Fibroblast of mammary gland (primary cell): Measurements from ENCODE around the gene CDC14A.
A peak's percentile ranks its signal among the peaks of the same experiment; 100 is the strongest.

Experiments
- DNase-seq: peaks from one replicate; pipeline ENCODE4 v3.0.0-alpha.2; 2010; ENCODE audit warnings: low read depth
- H3K4me3 ChIP-seq: 2 replicates; pipeline ENCODE4 v1.5.1; 2011; ENCODE audit warnings: low read depth, mild to moderate bottlenecking, low read length, moderate library complexity; ENCODE audit not compliant: control insufficient read depth
- TF ChIP-seq, protein P1 (sequence below): conservative IDR thresholded peaks from 2 replicates; pipeline ENCODE4 v1.5.1; 2011; ENCODE audit warnings: low read depth, low read length, inconsistent platforms; ENCODE audit not compliant: control insufficient read depth, insufficient read depth

CDC14A gene

DNA sequence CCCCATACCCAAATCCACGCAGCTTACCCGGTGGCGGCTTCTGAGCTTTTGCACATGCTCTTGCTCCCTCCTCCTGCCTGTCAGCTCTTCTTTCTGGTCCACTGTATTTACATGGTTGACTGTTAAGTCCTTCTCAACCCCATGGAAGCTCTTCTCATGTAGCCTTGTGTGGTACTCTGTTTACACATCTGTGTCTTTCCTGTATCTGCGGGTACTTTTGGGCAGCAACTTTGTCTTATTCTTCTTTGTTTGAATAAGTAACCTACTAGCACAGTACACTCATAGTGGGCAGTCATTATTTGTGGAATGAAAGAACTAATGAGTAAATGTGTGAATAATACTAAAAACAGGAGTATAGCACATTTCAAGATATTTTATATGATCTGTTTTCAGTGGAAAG, 97.2 kb downstream of the CDC14A start:
- TF ChIP-seq, protein P1, sequence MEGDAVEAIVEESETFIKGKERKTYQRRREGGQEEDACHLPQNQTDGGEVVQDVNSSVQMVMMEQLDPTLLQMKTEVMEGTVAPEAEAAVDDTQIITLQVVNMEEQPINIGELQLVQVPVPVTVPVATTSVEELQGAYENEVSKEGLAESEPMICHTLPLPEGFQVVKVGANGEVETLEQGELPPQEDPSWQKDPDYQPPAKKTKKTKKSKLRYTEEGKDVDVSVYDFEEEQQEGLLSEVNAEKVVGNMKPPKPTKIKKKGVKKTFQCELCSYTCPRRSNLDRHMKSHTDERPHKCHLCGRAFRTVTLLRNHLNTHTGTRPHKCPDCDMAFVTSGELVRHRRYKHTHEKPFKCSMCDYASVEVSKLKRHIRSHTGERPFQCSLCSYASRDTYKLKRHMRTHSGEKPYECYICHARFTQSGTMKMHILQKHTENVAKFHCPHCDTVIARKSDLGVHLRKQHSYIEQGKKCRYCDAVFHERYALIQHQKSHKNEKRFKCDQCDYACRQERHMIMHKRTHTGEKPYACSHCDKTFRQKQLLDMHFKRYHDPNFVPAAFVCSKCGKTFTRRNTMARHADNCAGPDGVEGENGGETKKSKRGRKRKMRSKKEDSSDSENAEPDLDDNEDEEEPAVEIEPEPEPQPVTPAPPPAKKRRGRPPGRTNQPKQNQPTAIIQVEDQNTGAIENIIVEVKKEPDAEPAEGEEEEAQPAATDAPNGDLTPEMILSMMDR: no peak
- H3K4me3 ChIP-seq: no peak overlapping the region
- DNase-seq: no peak

- H3K4me3 ChIP-seq: no peak overlapping the region
- TF ChIP-seq, protein P1: no peak
- no peak for DNase-seq
Observed at GRCh38 chr1:100452641-100453040, 100.3 kb downstream of the CDC14A start.

DNA sequence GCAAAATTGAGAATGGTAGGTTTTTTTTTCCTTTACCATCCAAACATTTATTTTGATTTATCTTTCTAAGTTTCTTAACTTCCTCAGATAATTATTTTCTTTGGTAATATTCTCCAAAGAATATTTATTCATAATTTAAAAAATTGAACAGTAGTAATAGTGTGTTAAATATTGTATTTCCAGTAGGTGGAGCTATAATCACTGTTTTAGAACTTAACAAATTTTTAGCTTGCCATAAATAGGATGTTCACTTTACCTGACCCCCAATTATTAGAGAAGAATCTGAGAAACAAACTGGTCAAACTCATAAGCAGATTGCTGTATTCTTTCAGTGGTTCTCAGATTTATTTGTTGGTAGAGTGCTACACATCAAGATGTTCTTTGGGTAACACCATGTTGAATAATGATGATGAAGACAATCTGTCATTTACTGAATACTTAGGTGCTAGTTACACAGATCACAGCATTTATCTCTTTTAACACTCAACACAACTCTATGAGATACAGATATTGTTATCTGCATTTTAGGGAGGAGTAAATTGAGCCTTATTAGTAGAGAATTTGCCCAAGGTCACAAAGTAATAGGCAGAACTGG, 103.3 kb downstream of the CDC14A start:
- DNase-seq: peak; percentile 18
- no peak overlapping the region for H3K4me3 ChIP-seq
- TF ChIP-seq, protein P1: peak; percentile 40

- no peak overlapping the region for H3K4me3 ChIP-seq
- TF ChIP-seq, protein P1: no peak
- no peak for DNase-seq
Observed at GRCh38 chr1:100456880-100457279, 104.6 kb downstream of the CDC14A start.

DNA sequence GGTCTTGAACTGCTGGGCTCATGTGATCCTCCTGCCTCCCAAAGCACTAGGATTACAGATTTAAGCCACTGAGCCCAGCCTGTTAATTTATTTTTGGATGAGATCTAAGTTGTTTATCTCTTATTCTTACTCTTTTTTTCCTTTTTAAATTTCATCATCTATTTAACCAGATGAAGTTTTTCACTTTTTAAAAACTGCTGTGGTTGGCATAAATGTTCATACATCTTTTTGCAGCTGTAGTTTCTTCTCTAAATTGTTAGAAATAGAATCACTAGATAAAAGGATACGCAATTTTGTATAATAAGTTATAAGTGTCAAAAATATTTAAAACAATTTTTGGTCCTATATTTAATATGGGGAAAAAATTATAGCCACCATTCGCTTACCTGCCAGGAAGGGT, 105.4 kb downstream of the CDC14A start:
- no peak for DNase-seq
- TF ChIP-seq, protein P1: no peak
- no peak overlapping the region for H3K4me3 ChIP-seq

DNA sequence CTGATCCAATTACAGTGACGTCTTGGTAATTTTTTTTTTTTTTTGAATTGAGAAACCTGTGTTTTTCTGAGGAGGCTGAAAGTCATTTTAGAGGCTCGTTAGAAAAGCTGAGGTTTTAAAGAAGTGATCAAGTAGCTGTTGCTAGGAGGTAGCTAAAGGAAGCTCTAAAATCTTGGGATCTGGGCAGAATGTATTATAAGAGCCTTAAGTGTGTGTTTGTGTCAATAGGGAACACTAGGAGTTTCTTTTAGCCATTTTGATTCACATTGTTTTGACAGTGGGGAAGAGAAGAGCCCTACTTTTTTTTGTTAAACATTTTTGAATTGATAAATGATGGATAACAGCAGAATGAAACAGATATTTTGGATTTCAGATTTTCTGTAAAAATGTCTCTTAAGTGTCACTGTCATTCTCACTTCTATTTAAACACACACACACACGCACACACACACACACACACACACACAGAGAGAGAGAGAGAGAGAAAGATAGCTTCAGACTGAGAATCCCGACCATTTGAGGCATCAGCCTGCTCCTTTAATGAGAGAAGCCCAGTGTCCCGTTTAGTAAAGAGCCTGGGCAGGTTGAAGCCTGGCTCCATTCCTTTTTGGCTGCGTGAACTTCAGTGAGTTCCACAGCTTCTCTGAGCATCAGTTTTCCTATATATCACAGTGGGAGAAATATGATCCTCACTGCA, 106.5 kb downstream of the CDC14A start:
- TF ChIP-seq, protein P1: no peak
- no peak overlapping the region for H3K4me3 ChIP-seq
- DNase-seq: no peak
